D341Med (cell line): ENCODE data around the gene BHLHE40.
A peak's percentile ranks its signal among the peaks of the same experiment; 100 is the strongest.

Source experiments
- DNase-seq: peaks from one replicate; pipeline ENCODE4 v3.0.0; 2012; ENCODE audit warnings: low spot score

BHLHE40 gene

GRCh38 chr3:4984511-4984864 is 5.3 kb downstream of the BHLHE40 start:
- DNase-seq = no peak

GRCh38 chr3:4985330-4986174 is 6.3 kb downstream of the BHLHE40 start:
- DNase-seq = no peak

GRCh38 chr3:4986175-4986781 is 7.0 kb downstream of the BHLHE40 start:
- DNase-seq = no peak

- DNase-seq = peak; percentile 75
Measured at GRCh38 chr3:4986782-4987537, 7.7 kb downstream of the BHLHE40 start.

GRCh38 chr3:4987538-4988296 is 8.5 kb downstream of the BHLHE40 start:
- no peak for DNase-seq

- peak; percentile 55 for DNase-seq
Measured at GRCh38 chr3:4988983-4989834, 10.0 kb downstream of the BHLHE40 start.

GRCh38 chr3:4990069-4990468 is 10.8 kb downstream of the BHLHE40 start:
- DNase-seq = no peak

GRCh38 chr3:4992118-4992517 is 12.9 kb downstream of the BHLHE40 start:
- no peak for DNase-seq

GRCh38 chr3:4993276-4994143 is 14.3 kb downstream of the BHLHE40 start:
- no peak for DNase-seq

GRCh38 chr3:4994144-4994730 is 15.0 kb downstream of the BHLHE40 start:
- DNase-seq = no peak

- DNase-seq = no peak
Measured at GRCh38 chr3:4994823-4995499, 15.7 kb downstream of the BHLHE40 start.

GRCh38 chr3:4995500-4996053 is 16.3 kb downstream of the BHLHE40 start:
- DNase-seq = no peak

- DNase-seq = no peak
Measured at GRCh38 chr3:4996223-4996765, 17.1 kb downstream of the BHLHE40 start.

GRCh38 chr3:4996771-4997291 is 17.6 kb downstream of the BHLHE40 start:
- DNase-seq = no peak

- no peak for DNase-seq
Measured at GRCh38 chr3:4997946-4998345, 18.7 kb downstream of the BHLHE40 start.

GRCh38 chr3:4999531-5000184 is 20.4 kb downstream of the BHLHE40 start:
- DNase-seq = no peak

- no peak for DNase-seq
Measured at GRCh38 chr3:5001135-5001534, 21.9 kb downstream of the BHLHE40 start.

- DNase-seq = no peak
Measured at GRCh38 chr3:5001805-5002173, 22.6 kb downstream of the BHLHE40 start.
